DND-41 (cell line): ENCODE results near the gene USP6.
"Not testable (repeated sequence)": the region's sequence is repeated elsewhere in the genome, so short reads cannot be mapped to it uniquely, and the experiment has no call there.

ENCODE experiments used
- ATAC-seq: fragments of 200-7000 bp; cut with Tn5 transposase; 3 replicates; pipeline ENCODE4 v1.9.1; 2021; ENCODE audit warnings: low read depth; ENCODE audit not compliant: insufficient read depth
- DNase-seq: peaks from one replicate; pipeline ENCODE4 v3.0.0-alpha.2; 2020
- H2AFZ ChIP-seq: 2 replicates; pipeline ENCODE4 v1.6.0; 2012; ENCODE audit warnings: low read depth, low read length
- H3K27ac ChIP-seq: 2 replicates; pipeline ENCODE4 v1.5.1; 2012; ENCODE audit warnings: low read length, inconsistent platforms
- H3K27me3 ChIP-seq: fragments of 200-600 bp; sonication (generic); 2 replicates; pipeline ENCODE4 v1.6.0; 2012; ENCODE audit warnings: low read length, mild to moderate bottlenecking, inconsistent platforms; ENCODE audit not compliant: insufficient read depth, poor library complexity
- H3K36me3 ChIP-seq: 2 replicates; pipeline ENCODE4 v1.5.1; 2012; ENCODE audit warnings: low read length, inconsistent platforms; ENCODE audit not compliant: insufficient read depth
- H3K4me1 ChIP-seq: 2 replicates; pipeline ENCODE4 v1.5.1; 2012; ENCODE audit warnings: mild to moderate bottlenecking, low read length; ENCODE audit not compliant: insufficient read depth
- H3K4me2 ChIP-seq: 2 replicates; pipeline ENCODE4 v1.6.0; 2012; ENCODE audit warnings: mild to moderate bottlenecking, moderate library complexity, low read length, inconsistent platforms; ENCODE audit not compliant: insufficient read depth
- H3K4me3 ChIP-seq, 2 experiments: fragments of 200-600 bp in 1 of 2; shearing (Covaris generic) in 1 of 2; 2 replicates each; pipeline ENCODE4 v1.5.1; 2012 to 2016; ENCODE audit warnings: inconsistent platforms in 2 of 2, low read length in 2 of 2, mild to moderate bottlenecking in 2 of 2, low read depth in 1 of 2, moderate library complexity in 1 of 2
- H3K79me2 ChIP-seq: 2 replicates; pipeline ENCODE4 v1.6.0; 2012; ENCODE audit warnings: low read length, inconsistent platforms; ENCODE audit not compliant: insufficient read depth
- H3K9ac ChIP-seq: 2 replicates; pipeline ENCODE4 v1.6.0; 2012; ENCODE audit warnings: low read depth, mild to moderate bottlenecking, inconsistent platforms, low read length, moderate library complexity
- H3K9me3 ChIP-seq: 2 replicates; pipeline ENCODE4 v1.5.1; 2012; ENCODE audit warnings: low read length, moderate library complexity, mild to moderate bottlenecking, inconsistent platforms; ENCODE audit not compliant: insufficient read depth, severe bottlenecking
- H4K20me1 ChIP-seq: 2 replicates; pipeline ENCODE4 v1.6.0; 2012; ENCODE audit warnings: low read length; ENCODE audit not compliant: insufficient read depth
- EZH2 ChIP-seq: IDR thresholded peaks from 3 replicates; pipeline ENCODE4 v1.6.1; 2012; ENCODE audit warnings: borderline replicate concordance, low read depth, mild to moderate bottlenecking, moderate library complexity, low read length, inconsistent platforms; ENCODE audit not compliant: severe bottlenecking
- TF ChIP-seq, protein P1 (sequence below): IDR thresholded peaks from 2 replicates; pipeline ENCODE4 v1.5.1; 2012; ENCODE audit warnings: borderline replicate concordance, low read length, moderate library complexity, mild to moderate bottlenecking; ENCODE audit not compliant: poor library complexity, severe bottlenecking; ENCODE audit errors: extremely low read depth

The USP6 gene

DNA sequence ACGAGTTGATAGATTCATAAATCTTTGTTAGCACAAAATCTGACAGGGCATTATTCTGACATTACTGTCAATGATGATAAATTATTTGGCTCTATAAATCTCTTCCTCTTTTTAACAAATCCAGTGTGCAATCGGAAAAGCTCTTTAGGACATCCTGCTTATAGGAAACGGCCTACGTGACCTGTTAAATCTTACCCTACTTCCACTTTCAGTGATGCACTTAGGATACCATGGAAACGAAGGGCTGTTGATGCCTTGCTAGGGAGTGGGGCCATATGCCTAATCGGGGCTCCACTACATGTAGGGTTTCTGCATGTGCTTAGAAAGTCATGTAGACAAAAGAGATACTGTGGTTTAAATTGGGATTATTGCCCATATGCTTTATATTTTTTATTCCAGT, 48.6 kb downstream of the USP6 start:
- H3K79me2 ChIP-seq: no peaks in the 10 kb centered on the region
- no peaks in the 10 kb centered on the region for H3K4me1 ChIP-seq
- H3K36me3 ChIP-seq: no peaks in the 10 kb centered on the region
- no peaks in the 10 kb centered on the region for H4K20me1 ChIP-seq
- ATAC-seq (no peak), DNase-seq (no peak)
- no peak overlapping the region for H3K9ac ChIP-seq
- no peak overlapping the region for H2AFZ ChIP-seq
- H3K27me3 ChIP-seq: no peaks in the 10 kb centered on the region
- H3K4me2 ChIP-seq: no peak overlapping the region
- H3K9me3 ChIP-seq: no peaks in the 10 kb centered on the region
- no peak overlapping the region for H3K27ac ChIP-seq
- H3K4me3 ChIP-seq: no peak overlapping the region
- TF ChIP-seq, protein P1, sequence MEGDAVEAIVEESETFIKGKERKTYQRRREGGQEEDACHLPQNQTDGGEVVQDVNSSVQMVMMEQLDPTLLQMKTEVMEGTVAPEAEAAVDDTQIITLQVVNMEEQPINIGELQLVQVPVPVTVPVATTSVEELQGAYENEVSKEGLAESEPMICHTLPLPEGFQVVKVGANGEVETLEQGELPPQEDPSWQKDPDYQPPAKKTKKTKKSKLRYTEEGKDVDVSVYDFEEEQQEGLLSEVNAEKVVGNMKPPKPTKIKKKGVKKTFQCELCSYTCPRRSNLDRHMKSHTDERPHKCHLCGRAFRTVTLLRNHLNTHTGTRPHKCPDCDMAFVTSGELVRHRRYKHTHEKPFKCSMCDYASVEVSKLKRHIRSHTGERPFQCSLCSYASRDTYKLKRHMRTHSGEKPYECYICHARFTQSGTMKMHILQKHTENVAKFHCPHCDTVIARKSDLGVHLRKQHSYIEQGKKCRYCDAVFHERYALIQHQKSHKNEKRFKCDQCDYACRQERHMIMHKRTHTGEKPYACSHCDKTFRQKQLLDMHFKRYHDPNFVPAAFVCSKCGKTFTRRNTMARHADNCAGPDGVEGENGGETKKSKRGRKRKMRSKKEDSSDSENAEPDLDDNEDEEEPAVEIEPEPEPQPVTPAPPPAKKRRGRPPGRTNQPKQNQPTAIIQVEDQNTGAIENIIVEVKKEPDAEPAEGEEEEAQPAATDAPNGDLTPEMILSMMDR: no peak
- no peak for TF ChIP-seq EZH2

DNA sequence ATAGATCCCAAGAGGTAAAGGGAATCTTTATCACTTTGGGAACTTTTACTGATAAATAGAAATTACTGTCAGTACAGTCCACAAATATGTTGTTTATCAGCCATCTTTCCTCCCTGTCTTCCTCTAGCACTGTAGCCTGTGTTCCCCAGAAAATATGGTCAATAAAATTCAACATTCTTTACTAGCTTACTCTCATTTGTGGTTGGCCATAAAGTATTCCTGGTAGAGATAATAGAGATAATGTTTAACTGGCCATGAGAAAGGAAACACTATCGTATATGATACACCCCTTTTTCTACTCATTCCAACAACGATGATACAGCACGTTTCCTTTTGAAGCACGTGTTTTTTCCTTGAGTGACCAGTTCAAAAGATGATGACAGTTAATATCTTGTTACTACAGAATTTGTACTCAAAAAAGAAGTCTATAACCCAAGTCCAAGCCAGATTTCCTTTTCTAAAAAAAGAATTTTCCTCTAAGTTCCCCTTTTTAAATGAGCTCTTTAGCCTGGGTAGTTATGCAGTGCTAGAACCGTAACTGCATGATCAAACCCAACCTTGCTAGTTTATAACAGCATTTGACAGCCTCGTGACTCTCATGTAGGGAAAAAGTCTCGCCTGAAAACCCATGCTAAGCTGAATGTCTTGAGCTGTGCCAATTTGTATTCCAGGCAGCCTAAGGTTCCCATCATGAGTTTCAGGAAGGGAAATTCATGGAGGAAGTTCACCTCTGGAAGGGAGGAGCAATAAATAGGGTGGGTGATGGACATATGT, 50.1 kb downstream of the USP6 start:
- not testable (repeated sequence) for H2AFZ ChIP-seq, H3K27me3 ChIP-seq, H3K4me3 ChIP-seq, H3K27ac ChIP-seq, H3K9me3 ChIP-seq, DNase-seq, H3K9ac ChIP-seq, ATAC-seq, H3K4me2 ChIP-seq, H3K4me1 ChIP-seq, H3K36me3 ChIP-seq, H4K20me1 ChIP-seq, H3K79me2 ChIP-seq

GRCh38 chr17:5175027-5175426, 59.2 kb downstream of the USP6 start:
- not testable (repeated sequence) for DNase-seq, H3K27ac ChIP-seq, H3K36me3 ChIP-seq, ATAC-seq, H4K20me1 ChIP-seq, H3K79me2 ChIP-seq, H3K4me1 ChIP-seq, H3K4me3 ChIP-seq, H3K9ac ChIP-seq, H3K27me3 ChIP-seq, H3K4me2 ChIP-seq, H2AFZ ChIP-seq
- H3K9me3 ChIP-seq: peaks cover 24% of the 10 kb centered on the region

DNA sequence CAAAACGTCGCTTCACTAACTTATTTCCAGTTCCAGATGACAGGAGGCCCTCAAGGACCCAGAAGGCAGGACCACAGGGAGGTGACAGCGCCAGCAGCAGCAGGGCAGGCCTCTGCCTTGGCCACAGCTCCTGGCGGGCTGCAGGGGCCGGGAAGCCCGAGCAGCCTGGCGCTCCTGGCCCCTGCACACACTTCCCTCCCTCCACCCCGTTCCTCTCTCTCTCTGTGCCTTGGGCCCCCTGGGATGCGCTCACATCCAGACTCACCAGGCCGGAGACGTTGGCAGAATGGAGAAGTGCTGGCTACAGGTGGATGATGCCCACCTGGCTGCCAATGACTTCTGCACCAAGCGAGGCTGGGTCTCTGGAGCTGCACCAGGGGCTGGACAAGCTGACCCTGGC, 63.2 kb downstream of the USP6 start:
- peaks cover 8% of the 10 kb centered on the region; the same call in 1 of the 2 replicates for H3K36me3 ChIP-seq
- no peaks in the 10 kb centered on the region for H3K79me2 ChIP-seq
- no peaks in the 10 kb centered on the region for H3K4me1 ChIP-seq
- DNase-seq (no peak), ATAC-seq (no peak)
- no peak overlapping the region for H3K9ac ChIP-seq
- no peaks in the 10 kb centered on the region for H4K20me1 ChIP-seq
- no peaks in the 10 kb centered on the region for H3K27me3 ChIP-seq
- peaks cover 64% of the 10 kb centered on the region for H3K9me3 ChIP-seq
- no peak overlapping the region for H3K4me3 ChIP-seq
- H2AFZ ChIP-seq: no peak overlapping the region
- H3K4me2 ChIP-seq: no peak overlapping the region
- H3K27ac ChIP-seq: no peak overlapping the region
- TF ChIP-seq, protein P1: no peak
- TF ChIP-seq EZH2: no peak
